Panc1 (cell line): Measurements from ENCODE around the gene MYO1H.

ENCODE experiments used
- CTCF ChIP-seq: fragments of 450-650 bp; IDR thresholded peaks from 2 replicates; pipeline ENCODE4 v1.5.1; 2017; ENCODE audit warnings: mild to moderate bottlenecking
- POLR2AphosphoS5 ChIP-seq: IDR thresholded peaks from 2 replicates; pipeline ENCODE4 v1.6.1; 2012; ENCODE audit warnings: mild to moderate bottlenecking, low read depth, low read length, moderate library complexity
- REST ChIP-seq, 2 experiments: IDR thresholded peaks; 2 replicates each; pipeline ENCODE4 v1.6.1; 2011 to 2012; ENCODE audit warnings: low read depth in 2 of 2, control low read depth in 1 of 2, low read length in 1 of 2, mild to moderate bottlenecking in 1 of 2, moderate library complexity in 1 of 2; ENCODE audit not compliant: insufficient read depth in 1 of 2
- SIN3A ChIP-seq: IDR thresholded peaks from 2 replicates; pipeline ENCODE4 v1.6.1; 2012; ENCODE audit warnings: low read depth, mild to moderate bottlenecking, low read length, moderate library complexity, borderline replicate concordance; ENCODE audit not compliant: insufficient read depth
- TCF7L2 ChIP-seq: IDR thresholded peaks from 2 replicates; pipeline ENCODE4 v1.6.1; 2011; ENCODE audit warnings: mild to moderate bottlenecking, low read depth, low read length, inconsistent platforms

GRCh38 chr12:109483346-109483745 is 135.6 kb downstream of the MYO1H start:
- TF ChIP-seq CTCF (no peak), TCF7L2 (no peak), POLR2AphosphoS5 (no peak), REST (IDR thresholded peaks at IDR 0.05; ENCODE audit: insufficient read depth in 1 of 2, low read depth in 2 of 2, low read length in 1 of 2) (no peak), SIN3A (no peak)
